GM12891 (cell line): ENCODE measurements around the gene CREB3L2.

Experiments used
- PAX5 ChIP-seq: IDR thresholded peaks from 2 replicates; pipeline ENCODE4 v1.6.1; 2011; ENCODE audit warnings: low read length, moderate library complexity, mild to moderate bottlenecking; ENCODE audit not compliant: insufficient read depth, severe bottlenecking
- POLR2A ChIP-seq: IDR thresholded peaks from 2 replicates; pipeline ENCODE4 v1.6.1; 2011; ENCODE audit warnings: low read depth, low read length, control low read depth
- POU2F2 ChIP-seq: IDR thresholded peaks from 2 replicates; pipeline ENCODE4 v1.6.1; 2011; ENCODE audit warnings: low read depth, mild to moderate bottlenecking, control low read depth, low read length, moderate library complexity
- TAF1 ChIP-seq: IDR thresholded peaks from 2 replicates; pipeline ENCODE4 v1.6.1; 2011; ENCODE audit warnings: low read depth, low read length, control low read depth

GRCh38 chr7:137904833-137905232 lies 97.1 kb downstream of the CREB3L2 start:
- TF ChIP-seq POLR2A (no peak), TAF1 (no peak), POU2F2 (no peak), PAX5 (no peak)
